ENCODE data around the gene CLIC5. TPM values are rescaled to one million over a fixed set of nuclear protein-coding genes. Genes with fewer than 3 reads are reported as not detected.

CLIC5 gene
- total RNA-seq, 2 donors from 2014 or later = 2.2 to 2.6 TPM

DNA sequence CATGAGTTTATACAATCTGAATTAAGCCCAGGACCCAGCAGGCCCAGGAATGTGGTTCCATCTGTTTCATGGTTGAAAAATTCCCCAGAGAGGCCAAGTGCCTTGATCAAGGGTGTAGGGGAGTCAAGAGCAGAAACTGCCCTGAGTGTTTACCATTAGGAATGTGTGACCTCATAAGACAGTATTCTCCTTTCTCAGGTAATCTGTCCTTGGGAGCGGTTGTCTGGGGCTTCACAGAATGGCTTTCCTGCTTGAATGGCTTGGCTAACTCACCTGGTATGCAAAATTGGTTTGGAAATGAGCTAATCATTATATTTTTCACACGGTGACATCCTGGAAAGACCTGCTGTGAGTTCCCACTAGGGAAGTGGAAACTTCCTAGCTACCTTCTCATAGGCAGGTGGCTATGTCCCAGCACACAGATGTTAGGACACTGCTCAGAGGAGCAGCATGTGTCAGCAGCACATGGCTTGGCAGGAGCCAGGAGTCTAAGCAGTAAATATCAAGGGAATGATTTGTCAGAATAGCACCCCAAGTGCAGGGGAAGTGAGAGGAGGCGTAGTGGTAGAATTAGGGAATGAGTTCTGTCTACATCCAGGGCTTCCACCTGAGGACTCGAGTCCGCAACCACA lies 17.7 kb downstream of the CLIC5 start:
- Histone ChIP-seq H3K27me3 (replicated peaks; ENCODE audit: insufficient read depth) (no peaks in the 10 kb centered on the region), H3K4me3 (no peak overlapping the region), H3K27ac (no peak overlapping the region), H3K9me3 (no peaks in the 10 kb centered on the region), H3K36me3 (no peaks in the 10 kb centered on the region), H3K4me1 (ENCODE audit: control insufficient read depth in 1 of 2, low read depth in 2 of 2) (no peaks in the 10 kb centered on the region)
- ATAC-seq (ENCODE audit: insufficient number of reproducible peaks, low FRiP score, low read depth) (no peak), DNase-seq (ENCODE audit: low spot score) (no peak)
- TF ChIP-seq, protein P1, sequence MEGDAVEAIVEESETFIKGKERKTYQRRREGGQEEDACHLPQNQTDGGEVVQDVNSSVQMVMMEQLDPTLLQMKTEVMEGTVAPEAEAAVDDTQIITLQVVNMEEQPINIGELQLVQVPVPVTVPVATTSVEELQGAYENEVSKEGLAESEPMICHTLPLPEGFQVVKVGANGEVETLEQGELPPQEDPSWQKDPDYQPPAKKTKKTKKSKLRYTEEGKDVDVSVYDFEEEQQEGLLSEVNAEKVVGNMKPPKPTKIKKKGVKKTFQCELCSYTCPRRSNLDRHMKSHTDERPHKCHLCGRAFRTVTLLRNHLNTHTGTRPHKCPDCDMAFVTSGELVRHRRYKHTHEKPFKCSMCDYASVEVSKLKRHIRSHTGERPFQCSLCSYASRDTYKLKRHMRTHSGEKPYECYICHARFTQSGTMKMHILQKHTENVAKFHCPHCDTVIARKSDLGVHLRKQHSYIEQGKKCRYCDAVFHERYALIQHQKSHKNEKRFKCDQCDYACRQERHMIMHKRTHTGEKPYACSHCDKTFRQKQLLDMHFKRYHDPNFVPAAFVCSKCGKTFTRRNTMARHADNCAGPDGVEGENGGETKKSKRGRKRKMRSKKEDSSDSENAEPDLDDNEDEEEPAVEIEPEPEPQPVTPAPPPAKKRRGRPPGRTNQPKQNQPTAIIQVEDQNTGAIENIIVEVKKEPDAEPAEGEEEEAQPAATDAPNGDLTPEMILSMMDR (IDR thresholded peaks at IDR 0.05) = no peak

DNA sequence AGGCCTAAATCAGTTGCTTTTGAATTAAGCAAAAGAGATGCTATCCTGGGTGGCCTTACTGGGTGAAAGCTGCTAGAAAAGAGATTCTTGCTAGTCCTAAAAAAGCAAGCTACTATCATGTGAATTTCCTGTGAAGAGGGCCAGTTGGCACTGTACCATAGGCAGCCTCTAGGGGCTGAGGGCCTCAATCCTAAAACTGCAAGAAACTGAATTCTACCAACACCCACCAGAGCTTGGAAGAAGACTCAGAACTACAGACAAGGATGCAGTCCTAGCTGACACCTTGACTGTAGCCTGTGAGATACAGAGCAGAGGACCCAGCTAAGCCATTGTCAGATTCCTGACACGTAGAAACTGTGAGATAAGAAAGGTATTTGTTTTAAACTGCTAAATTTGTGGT lies 24.5 kb downstream of the CLIC5 start:
- DNase-seq (ENCODE audit: low spot score) (no peak), ATAC-seq (ENCODE audit: insufficient number of reproducible peaks, low FRiP score, low read depth) (no peak)
- H3K4me3 ChIP-seq = no peak overlapping the region
- TF ChIP-seq, protein P1 (IDR thresholded peaks at IDR 0.05) = no peak
- no peaks in the 10 kb centered on the region for H3K27me3 ChIP-seq (replicated peaks; ENCODE audit: insufficient read depth)
- H3K27ac ChIP-seq = no peak overlapping the region
- no peaks in the 10 kb centered on the region for H3K4me1 ChIP-seq (ENCODE audit: control insufficient read depth in 1 of 2, low read depth in 2 of 2)
- no peaks in the 10 kb centered on the region for H3K36me3 ChIP-seq
- no peaks in the 10 kb centered on the region for H3K9me3 ChIP-seq

DNA sequence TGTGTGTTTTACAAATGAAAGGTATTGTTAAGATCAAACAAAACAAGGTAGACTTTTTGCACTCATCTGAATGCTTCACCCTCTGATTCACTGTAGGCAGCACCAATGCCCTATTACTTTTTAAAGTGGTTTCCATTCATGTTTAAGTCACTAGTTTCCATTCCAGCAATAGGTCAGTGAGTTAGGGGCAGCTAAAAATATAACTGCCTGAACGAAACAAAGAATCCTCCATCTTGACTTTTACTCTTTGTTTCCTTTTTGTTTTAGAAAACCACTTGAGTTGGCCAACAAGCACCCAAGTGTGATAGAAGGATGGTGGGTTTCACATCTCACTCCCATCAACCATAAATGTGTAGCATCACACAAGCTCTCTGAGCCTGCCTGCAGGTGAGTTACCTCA lies 25.5 kb downstream of the CLIC5 start:
- ATAC-seq (ENCODE audit: insufficient number of reproducible peaks, low FRiP score, low read depth) (no peak), DNase-seq (ENCODE audit: low spot score) (no peak)
- TF ChIP-seq, protein P1 (IDR thresholded peaks at IDR 0.05) = no peak
- Histone ChIP-seq H3K27me3 (replicated peaks; ENCODE audit: insufficient read depth) (no peaks in the 10 kb centered on the region), H3K27ac (no peak overlapping the region), H3K4me3 (no peak overlapping the region), H3K36me3 (no peaks in the 10 kb centered on the region), H3K9me3 (no peaks in the 10 kb centered on the region), H3K4me1 (ENCODE audit: control insufficient read depth in 1 of 2, low read depth in 2 of 2) (no peaks in the 10 kb centered on the region)

DNA sequence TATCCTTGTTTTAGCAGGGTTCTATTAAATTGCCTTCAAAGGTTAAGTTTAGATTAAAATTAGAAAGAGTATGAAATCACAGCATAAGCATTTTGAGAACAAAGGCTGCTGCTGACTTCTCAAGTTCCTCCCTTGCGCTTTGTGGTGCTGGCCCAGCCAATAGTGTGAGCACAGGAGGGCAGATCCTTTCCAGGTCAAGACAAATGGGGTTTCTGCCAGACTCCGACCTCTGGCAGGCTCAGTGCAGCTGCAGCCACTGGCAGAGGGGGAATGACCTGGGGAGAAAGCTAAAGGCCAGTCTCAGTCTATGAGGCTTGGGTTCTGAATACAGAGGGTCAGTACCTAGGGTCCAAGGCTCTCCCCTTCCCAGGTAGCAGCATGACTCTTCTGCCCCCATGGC lies 27.0 kb downstream of the CLIC5 start:
- H3K4me1 ChIP-seq (ENCODE audit: control insufficient read depth in 1 of 2, low read depth in 2 of 2) = no peaks in the 10 kb centered on the region
- no peak for ATAC-seq (ENCODE audit: insufficient number of reproducible peaks, low FRiP score, low read depth)
- H3K4me3 ChIP-seq = no peak overlapping the region
- no peaks in the 10 kb centered on the region for H3K27me3 ChIP-seq (replicated peaks; ENCODE audit: insufficient read depth)
- H3K9me3 ChIP-seq = no peaks in the 10 kb centered on the region
- TF ChIP-seq, protein P1 (IDR thresholded peaks at IDR 0.05) = no peak
- no peak overlapping the region for H3K27ac ChIP-seq
- no peak for DNase-seq (ENCODE audit: low spot score)
- H3K36me3 ChIP-seq = no peaks in the 10 kb centered on the region

DNA sequence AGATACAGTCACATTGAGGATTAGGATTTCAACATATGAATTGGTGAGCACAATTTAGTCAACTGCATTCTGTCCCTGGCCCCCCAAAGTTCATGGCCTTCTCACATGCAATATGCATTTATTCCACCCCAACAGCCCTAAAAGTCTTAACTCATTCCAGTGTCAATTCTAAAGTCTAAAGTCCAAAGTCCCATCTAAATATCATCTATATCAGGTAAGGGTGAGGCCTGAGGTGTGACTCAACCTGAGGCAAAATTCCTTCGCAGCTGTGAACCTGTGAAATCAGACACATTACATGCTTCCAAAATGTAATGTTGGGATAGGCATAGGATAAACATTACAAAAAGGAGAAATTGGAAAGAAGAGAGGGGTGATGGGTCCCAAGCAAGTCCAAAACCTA lies 27.8 kb downstream of the CLIC5 start:
- DNase-seq (ENCODE audit: low spot score) = no peak
- Histone ChIP-seq H3K36me3 (no peaks in the 10 kb centered on the region), H3K4me1 (ENCODE audit: control insufficient read depth in 1 of 2, low read depth in 2 of 2) (no peaks in the 10 kb centered on the region), H3K27me3 (replicated peaks; ENCODE audit: insufficient read depth) (no peaks in the 10 kb centered on the region), H3K9me3 (no peaks in the 10 kb centered on the region), H3K4me3 (no peak overlapping the region), H3K27ac (no peak overlapping the region)
- ATAC-seq (ENCODE audit: insufficient number of reproducible peaks, low FRiP score, low read depth) = no peak
- TF ChIP-seq, protein P1 (IDR thresholded peaks at IDR 0.05) = no peak

Data from thoracic aorta (tissue), 2 donors.